GM12878 (cell line): ENCODE measurements around the gene ITFG1. TPM values are rescaled to one million over a fixed set of nuclear protein-coding genes. Genes with fewer than 3 reads are reported as not detected.

Source experiments
- ESRRA ChIP-seq: IDR thresholded peaks from 2 replicates; pipeline ENCODE4 v1.6.1; 2012; ENCODE audit warnings: mild to moderate bottlenecking, low read length, improper control_type of control experiment
- NFYA ChIP-seq: IDR thresholded peaks from 2 replicates; pipeline ENCODE4 v1.6.1; 2011; ENCODE audit warnings: low read depth, mild to moderate bottlenecking, low read length, improper control_type of control experiment, borderline replicate concordance
- NKRF ChIP-seq: fragments of 450-650 bp; conservative IDR thresholded peaks from 2 replicates; pipeline ENCODE4 v1.6.1; 2017; ENCODE audit warnings: mild to moderate bottlenecking, moderate library complexity
- PRDM15 ChIP-seq: fragments of 450-650 bp; formaldehyde crosslinking; IDR thresholded peaks from 2 replicates; pipeline ENCODE4 v1.4.0; 2020; ENCODE audit warnings: mild to moderate bottlenecking, moderate library complexity
- RELB ChIP-seq: fragments of 450-650 bp; IDR thresholded peaks from 2 replicates; pipeline ENCODE4 v1.6.1; 2017; ENCODE audit warnings: low read depth, mild to moderate bottlenecking, moderate library complexity
- SMAD5 ChIP-seq: IDR thresholded peaks from 2 replicates; pipeline ENCODE4 v1.6.1; 2016; ENCODE audit warnings: antibody characterized with exemption, low read depth
- polyA plus RNA-seq, 11 experiments: library from polyadenylated mRNA; depleted of rRNA in 4 of 11; unstranded in 6 of 11; stranded (reverse) in 5 of 11; fragments of >200 nt; fragmentation: Nextera tagmentation in 4 of 11; fragmentation: Illumina TruSeq in 1 of 11; extraction: Ambion mirVana in 4 of 11; extraction: Trizol in 1 of 11; gene quantifications; 1 replicate in 1 of 11; 2 replicates in 10 of 11; pipeline versions ENCODE4 v1.2.1 to v1.2.3, GENCODE V29; 2011 to 2016; ENCODE audit warnings: inconsistent platforms in 2 of 11, missing spikeins in 2 of 11, low read depth in 1 of 11
- total RNA-seq, 4 experiments: library from RNA; depleted of rRNA in 3 of 4; stranded (reverse); fragments of >200 nt in 3 of 4; fragmentation: Illumina TruSeq in 1 of 4; extraction: Trizol in 1 of 4; gene quantifications; 2 replicates each; pipeline versions ENCODE4 v1.2.1 to v1.2.3, GENCODE V29; 2013 to 2021

The ITFG1 gene
- total and polyA plus RNA-seq, 10 of the 15 experiments (the other 5 are each of a cell fraction or from before 2014, with no cell fraction given), result 9.3 to 56.3 (median 28.6) TPM

GRCh38 chr16:47473792-47474191 lies 12.9 kb upstream of the ITFG1 start (continued):
- TF ChIP-seq PRDM15 (CRISPR knock-in tag), result no peak
- no peak for TF ChIP-seq SMAD5
- TF ChIP-seq RELB, result no peak
- no peak for TF ChIP-seq ESRRA
- no peak for TF ChIP-seq NFYA
- TF ChIP-seq NKRF, result no peak
